Vagina (tissue), 2 donors: ENCODE data around the gene NOTCH1. TPM values are rescaled to one million over a fixed set of nuclear protein-coding genes. Genes with fewer than 3 reads are reported as not detected.

Experiments
- DNase-seq, 2 donors: peaks; one replicate each; pipeline ENCODE4 v3.0.0-alpha.2; 2017; ENCODE audit errors: extremely low spot score in 2 of 2
- H3K27ac ChIP-seq: fragments of 200-600 bp; sonication (generic); one replicate; pipeline ENCODE4 v1.5.1; 2019
- H3K27me3 ChIP-seq: fragments of 200-600 bp; sonication (generic); one replicate; pipeline ENCODE4 v1.5.1; 2019
- H3K36me3 ChIP-seq, 2 donors: fragments of 200-600 bp; sonication (generic); one replicate each; pipeline ENCODE4 v1.5.1; 2017 to 2019
- H3K4me1 ChIP-seq: fragments of 200-600 bp; sonication (generic); one replicate; pipeline ENCODE4 v1.5.1; 2019
- H3K4me3 ChIP-seq, 2 donors: fragments of 200-600 bp; sonication (generic); 1 replicate in 1 of 2; 2 replicates in 1 of 2; pipeline ENCODE4 v1.5.1; 2016 to 2019
- H3K9me3 ChIP-seq: fragments of 200-600 bp; sonication (generic); one replicate; pipeline ENCODE4 v1.5.1; 2019
- CTCF ChIP-seq, 3 experiments: fragments of 450-650 bp in 2 of 3; fragments of 200-600 bp in 1 of 3; sonication (generic) in 1 of 3; IDR thresholded peaks; one replicate each; pipeline ENCODE4 v1.5.1; 2017 to 2019; ENCODE audit warnings: antibody characterized with exemption in 3 of 3, mild to moderate bottlenecking in 2 of 3, moderate library complexity in 2 of 3
- POLR2A ChIP-seq, 2 donors: fragments of 450-650 bp; IDR thresholded peaks; one replicate each; pipeline ENCODE4 v1.6.1; 2017; ENCODE audit warnings: antibody characterized with exemption in 2 of 2, mild to moderate bottlenecking in 2 of 2, moderate library complexity in 2 of 2
- POLR2AphosphoS5 ChIP-seq, 2 donors: sonication (generic); formaldehyde crosslinking; IDR thresholded peaks; one replicate each; pipeline ENCODE4 v1.9.0; 2017; ENCODE audit warnings: antibody characterized with exemption in 2 of 2, mild to moderate bottlenecking in 2 of 2, low read depth in 1 of 2; ENCODE audit not compliant: insufficient read depth in 1 of 2
- intact Hi-C: fragments of 100-400 bp; cut with DNase I; formaldehyde crosslinking; loops from one replicate; pipeline ENCODE4 v1.15.1; 2023
- total RNA-seq: library from RNA; depleted of rRNA; stranded (reverse); fragments of >200 nt; gene quantifications from one replicate; pipeline ENCODE4 v1.2.3, GENCODE V29; 2016

NOTCH1 gene
- total RNA-seq, 1 donor from 2014 or later: 67.0 TPM

GRCh38 chr9:136456258-136456657 lies 89.6 kb downstream of the NOTCH1 start:
- intact Hi-C loops: no loop called here
- DNase-seq: no peak
- Histone ChIP-seq H3K36me3 (peaks cover 2 to 83% of the 10 kb centered on the region in 2 donors), H3K9me3 (no peaks in the 10 kb centered on the region), H3K27me3 (no peaks in the 10 kb centered on the region), H3K4me1 (no peaks in the 10 kb centered on the region), H3K4me3 (no peak overlapping the region), H3K27ac (no peak overlapping the region)
- TF ChIP-seq POLR2A (IDR thresholded peaks at IDR 0.05): no peak
- TF ChIP-seq CTCF (IDR thresholded peaks at IDR 0.05): no peak
- no peak for TF ChIP-seq POLR2AphosphoS5 (IDR thresholded peaks at IDR 0.05; ENCODE audit: insufficient read depth in 1 of 2, low read depth in 1 of 2)

GRCh38 chr9:136455043-136456002 lies 90.5 kb downstream of the NOTCH1 start:
- no peaks in the 10 kb centered on the region for H3K9me3 ChIP-seq
- intact Hi-C loops: no loop called here
- H3K4me3 ChIP-seq: no peak overlapping the region
- H3K36me3 ChIP-seq: peaks cover 2 to 83% of the 10 kb centered on the region in 2 donors
- TF ChIP-seq POLR2A (IDR thresholded peaks at IDR 0.05) (no peak), CTCF (IDR thresholded peaks at IDR 0.05) (no peak), POLR2AphosphoS5 (IDR thresholded peaks at IDR 0.05; ENCODE audit: insufficient read depth in 1 of 2, low read depth in 1 of 2) (no peak)
- no peak overlapping the region for H3K27ac ChIP-seq
- DNase-seq: no peak
- no peaks in the 10 kb centered on the region for H3K27me3 ChIP-seq
- H3K4me1 ChIP-seq: no peaks in the 10 kb centered on the region

GRCh38 chr9:136454026-136454796 lies 91.6 kb downstream of the NOTCH1 start:
- intact Hi-C loops: no loop called here

GRCh38 chr9:136453326-136453725 lies 92.5 kb downstream of the NOTCH1 start:
- no peak for DNase-seq
- Histone ChIP-seq H3K27ac (no peak overlapping the region), H3K4me1 (no peaks in the 10 kb centered on the region), H3K27me3 (no peaks in the 10 kb centered on the region), H3K9me3 (no peaks in the 10 kb centered on the region), H3K4me3 (no peak overlapping the region), H3K36me3 (peaks cover 0 to 83% of the 10 kb centered on the region in 2 donors)
- TF ChIP-seq POLR2A (IDR thresholded peaks at IDR 0.05) (no peak), CTCF (IDR thresholded peaks at IDR 0.05) (no peak), POLR2AphosphoS5 (IDR thresholded peaks at IDR 0.05; ENCODE audit: insufficient read depth in 1 of 2, low read depth in 1 of 2) (no peak)
- intact Hi-C loops: no loop called here

More at GRCh38 chr9:136454026-136454796, 91.6 kb downstream of the NOTCH1 start:
- no peak for DNase-seq
- H3K36me3 ChIP-seq: peaks cover 0 to 83% of the 10 kb centered on the region in 2 donors
- H3K4me1 ChIP-seq: no peaks in the 10 kb centered on the region
- H3K27ac ChIP-seq: no peak overlapping the region
- no peak for TF ChIP-seq POLR2AphosphoS5 (IDR thresholded peaks at IDR 0.05; ENCODE audit: insufficient read depth in 1 of 2, low read depth in 1 of 2)
- no peak for TF ChIP-seq CTCF (IDR thresholded peaks at IDR 0.05)
- no peak for TF ChIP-seq POLR2A (IDR thresholded peaks at IDR 0.05)
- no peak overlapping the region for H3K4me3 ChIP-seq
- H3K9me3 ChIP-seq: no peaks in the 10 kb centered on the region
- no peaks in the 10 kb centered on the region for H3K27me3 ChIP-seq
